Keratinocyte (primary cell): ENCODE results near the gene TRIM69. TPM values are rescaled to one million over a fixed set of nuclear protein-coding genes. Genes with fewer than 3 reads are reported as not detected.

Experiments
- DNase-seq: peaks from one replicate; pipeline ENCODE4 v3.0.0-alpha.2; 2011; ENCODE audit warnings: low read depth, missing footprints, low spot score
- FAIRE-seq: peaks from 2 replicates; lab custom pipeline; 2011; peaks lifted over from hg19 to GRCh38; lab: Jason Lieb, UNC
- H2AFZ ChIP-seq: 2 replicates; pipeline ENCODE4 v1.6.0; 2012; ENCODE audit warnings: low read length, control low read depth, inconsistent platforms; ENCODE audit not compliant: control insufficient read depth
- H3K27ac ChIP-seq: 2 replicates; pipeline ENCODE4 v1.5.1; 2011; ENCODE audit warnings: low read length; ENCODE audit not compliant: control insufficient read depth, insufficient read depth
- H3K27me3 ChIP-seq: 3 replicates; pipeline ENCODE4 v1.6.0; 2011; ENCODE audit warnings: low read length; ENCODE audit not compliant: control insufficient read depth, insufficient read depth; ENCODE audit errors: extremely low read depth
- H3K36me3 ChIP-seq, 2 experiments: 2 replicates in 1 of 2; 3 replicates in 1 of 2; pipeline ENCODE4 v1.5.1; 2011; ENCODE audit warnings: low read length in 2 of 2, mild to moderate bottlenecking in 1 of 2; ENCODE audit not compliant: control insufficient read depth in 2 of 2, insufficient read depth in 2 of 2; ENCODE audit errors: extremely low read depth in 1 of 2
- H3K4me1 ChIP-seq: 3 replicates; pipeline ENCODE4 v1.5.1; 2011; ENCODE audit warnings: low read length; ENCODE audit not compliant: control insufficient read depth, insufficient read depth; ENCODE audit errors: extremely low read depth
- H3K4me2 ChIP-seq: 3 replicates; pipeline ENCODE4 v1.6.0; 2011; ENCODE audit warnings: low read depth, low read length; ENCODE audit not compliant: control insufficient read depth, insufficient read depth; ENCODE audit errors: extremely low read depth
- H3K4me3 ChIP-seq, 3 experiments: fragments of 200-600 bp in 1 of 3; sonication (generic) in 1 of 3; 2 replicates in 2 of 3; 3 replicates in 1 of 3; pipeline ENCODE4 v1.5.1; 2011 to 2016; ENCODE audit warnings: low read length in 3 of 3, mild to moderate bottlenecking in 3 of 3, control low read depth in 2 of 3, inconsistent platforms in 1 of 3, low read depth in 1 of 3, mixed read lengths in 1 of 3, mixed run types in 1 of 3, moderate library complexity in 1 of 3; ENCODE audit not compliant: control insufficient read depth in 2 of 3, insufficient read depth in 2 of 3; ENCODE audit errors: extremely low read depth in 1 of 3
- H3K79me2 ChIP-seq: 2 replicates; pipeline ENCODE4 v1.6.0; 2012; ENCODE audit warnings: low read length; ENCODE audit not compliant: control insufficient read depth, insufficient read depth
- H3K9ac ChIP-seq: 3 replicates; pipeline ENCODE4 v1.6.0; 2011; ENCODE audit warnings: low read length; ENCODE audit not compliant: control insufficient read depth, insufficient read depth; ENCODE audit errors: extremely low read depth
- H3K9me1 ChIP-seq: 3 replicates; pipeline ENCODE4 v1.6.0; 2011; ENCODE audit warnings: low read length; ENCODE audit not compliant: control insufficient read depth, insufficient read depth; ENCODE audit errors: extremely low read depth
- H3K9me3 ChIP-seq: 2 replicates; pipeline ENCODE4 v1.5.1; 2012; ENCODE audit warnings: low read depth, low read length; ENCODE audit not compliant: control insufficient read depth
- H4K20me1 ChIP-seq: 3 replicates; pipeline ENCODE4 v1.6.0; 2011; ENCODE audit warnings: low read length; ENCODE audit not compliant: control insufficient read depth, insufficient read depth; ENCODE audit errors: extremely low read depth
- EZH2 ChIP-seq: IDR thresholded peaks from one replicate; pipeline ENCODE4 v1.6.1; 2012; ENCODE audit warnings: inconsistent platforms, mild to moderate bottlenecking, low read length, moderate library complexity
- dilution Hi-C: fragments of 300-500 bp; cut with MboI; formaldehyde crosslinking; loops from one replicate; pipeline ENCODE4 v1.7.0; 2020; ENCODE audit warnings: low sequenced_read_pairs; ENCODE audit not compliant: extremely low pct_ligation_motif_present
- polyA plus RNA-seq, 5 experiments: library from polyadenylated mRNA; depleted of rRNA in 3 of 5; stranded (reverse) in 3 of 5; stranded (forward) in 1 of 5; unstranded in 1 of 5; fragments of >200 nt; gene quantifications; 1 replicate in 1 of 5; 2 replicates in 3 of 5; 3 replicates in 1 of 5; pipeline versions ENCODE4 v1.2.1 to v1.2.3, GENCODE V29; 2011 to 2012; ENCODE audit warnings: missing spikeins in 2 of 5, low read depth in 1 of 5, low replicate concordance in 1 of 5
- TF ChIP-seq, protein P1 (sequence below), 3 experiments: IDR thresholded peaks in 1 of 3; conservative IDR thresholded peaks in 1 of 3; optimal IDR thresholded peaks in 1 of 3; 2 replicates in 2 of 3; 3 replicates in 1 of 3; pipeline versions ENCODE3 to v1.5.1; 2011; ENCODE audit warnings: low read length in 3 of 3, mild to moderate bottlenecking in 3 of 3, moderate library complexity in 2 of 3, control low read depth in 1 of 3, inconsistent platforms in 1 of 3; ENCODE audit not compliant: insufficient read depth in 2 of 3; ENCODE audit errors: extremely low read depth in 1 of 3

TRIM69 gene
- polyA plus RNA-seq, 1 donor (not counting 4 experiments of a cell fraction or from before 2014, with no cell fraction given), result 11.0 TPM

DNA sequence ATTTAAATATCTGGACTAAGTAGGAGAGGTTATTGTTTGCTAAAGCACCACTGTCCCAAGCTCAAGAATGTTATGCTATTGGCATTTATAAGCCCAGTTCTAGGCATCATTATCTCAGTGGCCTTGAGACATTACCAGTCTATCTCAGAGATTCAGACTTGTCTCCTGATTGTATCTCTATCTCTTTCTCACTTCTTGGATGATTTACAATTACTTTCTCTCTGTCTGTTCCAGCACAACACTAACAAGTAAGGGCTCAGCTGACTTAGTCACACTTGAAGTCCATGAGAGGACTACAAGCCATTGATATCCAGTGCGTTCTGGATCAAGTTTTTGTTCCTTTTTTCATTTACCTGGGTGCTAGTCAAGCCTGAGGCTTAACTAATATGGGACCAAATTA is 60.2 kb downstream of the TRIM69 start:
- H3K9ac ChIP-seq, result no peak overlapping the region
- H3K27me3 ChIP-seq, result no peaks in the 10 kb centered on the region
- FAIRE-seq, result no peak

DNA sequence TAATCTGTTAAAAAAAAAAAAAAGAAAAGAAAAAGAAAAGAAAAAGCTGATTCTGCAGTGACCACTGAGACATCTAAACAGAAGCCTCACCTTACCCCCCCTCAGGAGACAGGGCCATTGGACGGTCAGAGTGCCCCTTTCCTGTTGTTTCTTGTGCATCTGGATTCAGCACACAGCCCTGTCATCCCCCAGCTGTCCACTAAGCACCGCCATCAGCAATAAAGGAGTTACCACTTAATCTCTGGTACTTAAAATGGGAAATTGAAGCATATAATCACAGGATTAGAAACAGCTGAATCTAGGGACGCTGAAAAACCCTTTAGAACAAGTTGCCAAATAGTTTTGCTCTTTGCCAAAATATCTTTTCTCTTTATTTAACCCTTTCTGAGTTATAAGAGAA is 62.5 kb downstream of the TRIM69 start:
- Histone ChIP-seq H3K36me3 (no peaks in the 10 kb centered on the region), H2AFZ (no peak overlapping the region), H3K4me3 (no peak overlapping the region), H4K20me1 (no peaks in the 10 kb centered on the region), H3K9ac (no peak overlapping the region), H3K79me2 (no peaks in the 10 kb centered on the region), H3K9me3 (no peaks in the 10 kb centered on the region), H3K9me1 (no peaks in the 10 kb centered on the region), H3K27me3 (peaks cover 4% of the 10 kb centered on the region), H3K4me1 (no peaks in the 10 kb centered on the region), H3K4me2 (no peak overlapping the region), H3K27ac (no peak overlapping the region)
- FAIRE-seq, result no peak
- TF ChIP-seq, protein P1, sequence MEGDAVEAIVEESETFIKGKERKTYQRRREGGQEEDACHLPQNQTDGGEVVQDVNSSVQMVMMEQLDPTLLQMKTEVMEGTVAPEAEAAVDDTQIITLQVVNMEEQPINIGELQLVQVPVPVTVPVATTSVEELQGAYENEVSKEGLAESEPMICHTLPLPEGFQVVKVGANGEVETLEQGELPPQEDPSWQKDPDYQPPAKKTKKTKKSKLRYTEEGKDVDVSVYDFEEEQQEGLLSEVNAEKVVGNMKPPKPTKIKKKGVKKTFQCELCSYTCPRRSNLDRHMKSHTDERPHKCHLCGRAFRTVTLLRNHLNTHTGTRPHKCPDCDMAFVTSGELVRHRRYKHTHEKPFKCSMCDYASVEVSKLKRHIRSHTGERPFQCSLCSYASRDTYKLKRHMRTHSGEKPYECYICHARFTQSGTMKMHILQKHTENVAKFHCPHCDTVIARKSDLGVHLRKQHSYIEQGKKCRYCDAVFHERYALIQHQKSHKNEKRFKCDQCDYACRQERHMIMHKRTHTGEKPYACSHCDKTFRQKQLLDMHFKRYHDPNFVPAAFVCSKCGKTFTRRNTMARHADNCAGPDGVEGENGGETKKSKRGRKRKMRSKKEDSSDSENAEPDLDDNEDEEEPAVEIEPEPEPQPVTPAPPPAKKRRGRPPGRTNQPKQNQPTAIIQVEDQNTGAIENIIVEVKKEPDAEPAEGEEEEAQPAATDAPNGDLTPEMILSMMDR (optimal IDR thresholded peaks at IDR 0.05 in 1 of 3, IDR thresholded peaks at IDR 0.05 in 1 of 3, conservative IDR thresholded peaks at IDR 0.05 in 1 of 3; ENCODE audit: extremely low read depth in 1 of 3, insufficient read depth in 2 of 3, low read length in 3 of 3), result peak; percentile 25 to 39 (median 37)
- no peak for TF ChIP-seq EZH2
- dilution Hi-C loops, result no loop called here
- DNase-seq, result no peak

More for the DNA sequence above, 60.2 kb downstream of the TRIM69 start:
- dilution Hi-C loops, result no loop called here
- H3K9me1 ChIP-seq, result no peaks in the 10 kb centered on the region
- H2AFZ ChIP-seq, result no peak overlapping the region
- H4K20me1 ChIP-seq, result no peaks in the 10 kb centered on the region
- no peaks in the 10 kb centered on the region for H3K9me3 ChIP-seq
- H3K4me1 ChIP-seq, result no peaks in the 10 kb centered on the region
- no peak for DNase-seq
- no peak overlapping the region for H3K4me2 ChIP-seq
- TF ChIP-seq EZH2, result no peak
- TF ChIP-seq, protein P1 (optimal IDR thresholded peaks at IDR 0.05 in 1 of 3, IDR thresholded peaks at IDR 0.05 in 1 of 3, conservative IDR thresholded peaks at IDR 0.05 in 1 of 3; ENCODE audit: extremely low read depth in 1 of 3, insufficient read depth in 2 of 3, low read length in 3 of 3), result no peak
- no peak overlapping the region for H3K27ac ChIP-seq
- H3K36me3 ChIP-seq, result no peaks in the 10 kb centered on the region
- no peaks in the 10 kb centered on the region for H3K79me2 ChIP-seq
- H3K4me3 ChIP-seq, result no peak overlapping the region
